Measurements from ENCODE around the gene PHC2. TPM values are rescaled to one million over a fixed set of nuclear protein-coding genes. Genes with fewer than 3 reads are reported as not detected.

Gene PHC2
- total RNA-seq = 10 to 100 TPM; 48.7 to 59.4 TPM
- long read RNA-seq, transcript PHC2-202 (7 exons, 2,550 nt) = major isoform, 26 of 45 reads
- long read RNA-seq, partial matches to known transcripts = 9 of 45 reads
- long read RNA-seq, other reads (novel, unspliced or antisense) = 10 of 45 reads

GRCh38 chr1:33430692-33431593, at the start of gene PHC2:
PHC2 (minus strand) TSS chr1:33431095; CDS start chr1:33375539, 55,556 bp downstream.
- DNase-seq = peak; percentile 97
- ATAC-seq = peak; percentile 99
- intact Hi-C loops (cut with DNase I, micrococcal nuclease) = no loop called here

- intact Hi-C loops (cut with DNase I, micrococcal nuclease) = no loop called here
- ATAC-seq = no peak
- no peak for DNase-seq
Measured at GRCh38 chr1:33477451-33477850, 46.6 kb upstream of the PHC2 start.

- intact Hi-C loops (cut with DNase I, micrococcal nuclease) = no loop called here
- no peak for DNase-seq
- ATAC-seq = no peak
Measured at GRCh38 chr1:33473900-33474299, 43.0 kb upstream of the PHC2 start.

GRCh38 chr1:33472269-33472980, 41.5 kb upstream of the PHC2 start, which contains the start of gene ZSCAN20:
ZSCAN20 (plus strand) TSS chr1:33472645; CDS start chr1:33479289, 6,644 bp downstream.
- peak; percentile 97 for DNase-seq
- intact Hi-C loops (cut with DNase I, micrococcal nuclease) = no loop called here
- peak; percentile 98 for ATAC-seq

GRCh38 chr1:33471416-33471815, 40.5 kb upstream of the PHC2 start:
- DNase-seq (no peak), ATAC-seq (no peak)
- intact Hi-C loops (cut with DNase I, micrococcal nuclease) = no loop called here

- DNase-seq (peak; percentile 66 to 83), ATAC-seq (peak; percentile 58)
- intact Hi-C loops (cut with DNase I, micrococcal nuclease) = no loop called here
Measured at GRCh38 chr1:33470495-33471012, 39.7 kb upstream of the PHC2 start.

GRCh38 chr1:33469691-33470090, 38.8 kb upstream of the PHC2 start:
- DNase-seq (no peak), ATAC-seq (no peak)
- intact Hi-C loops (cut with DNase I, micrococcal nuclease) = loop anchor here in 1 of 2 donors (10.0 kb wide), 2 partner anchors 95 to 175 kb away; no protein-coding TSS in a partner anchor

GRCh38 chr1:33468967-33469366, 38.1 kb upstream of the PHC2 start:
- intact Hi-C loops (cut with DNase I, micrococcal nuclease) = loop anchor here in 1 of 2 donors (10.0 kb wide), 2 partner anchors 94 to 174 kb away; no protein-coding TSS in a partner anchor
- DNase-seq = no peak

GRCh38 chr1:33468531-33468930, 37.6 kb upstream of the PHC2 start:
- ATAC-seq (no peak), DNase-seq (no peak)
- intact Hi-C loops (cut with DNase I, micrococcal nuclease) = loop anchor here in 1 of 2 donors (10.0 kb wide), 2 partner anchors 94 to 174 kb away; no protein-coding TSS in a partner anchor

More at GRCh38 chr1:33468967-33469366, 38.1 kb upstream of the PHC2 start:
- no peak for ATAC-seq

- DNase-seq (no peak), ATAC-seq (no peak)
- intact Hi-C loops (cut with DNase I, micrococcal nuclease) = loop anchor here in 1 of 2 donors (10.0 kb wide), 2 partner anchors 93 to 173 kb away; no protein-coding TSS in a partner anchor
Measured at GRCh38 chr1:33468011-33468410, 37.1 kb upstream of the PHC2 start.

GRCh38 chr1:33466159-33466558, 35.3 kb upstream of the PHC2 start:
- intact Hi-C loops (cut with DNase I, micrococcal nuclease) = loop anchor here in 1 of 2 donors (10.0 kb wide), 2 partner anchors 91 to 171 kb away; no protein-coding TSS in a partner anchor
- no peak for DNase-seq
- no peak for ATAC-seq

GRCh38 chr1:33465316-33465715, 34.4 kb upstream of the PHC2 start:
- DNase-seq (no peak), ATAC-seq (no peak)
- intact Hi-C loops (cut with DNase I, micrococcal nuclease) = loop anchor here in 1 of 2 donors (10.0 kb wide), 2 partner anchors 91 to 171 kb away; no protein-coding TSS in a partner anchor

GRCh38 chr1:33464552-33464951, 33.7 kb upstream of the PHC2 start:
- intact Hi-C loops (cut with DNase I, micrococcal nuclease) = loop anchor here in 1 of 2 donors (10.0 kb wide), 2 partner anchors 90 to 170 kb away; no protein-coding TSS in a partner anchor
- DNase-seq = no peak

GRCh38 chr1:33462405-33463164, 31.7 kb upstream of the PHC2 start:
- intact Hi-C loops (cut with DNase I, micrococcal nuclease) = loop anchor here in 1 of 2 donors (10.0 kb wide), 2 partner anchors 88 to 168 kb away; no protein-coding TSS in a partner anchor
- DNase-seq (no peak), ATAC-seq (no peak)

More at GRCh38 chr1:33464552-33464951, 33.7 kb upstream of the PHC2 start:
- no peak for ATAC-seq

GRCh38 chr1:33460947-33461629, 30.2 kb upstream of the PHC2 start:
- intact Hi-C loops (cut with DNase I, micrococcal nuclease) = loop anchor here in 1 of 2 donors (10.0 kb wide), 2 partner anchors 86 to 166 kb away; no protein-coding TSS in a partner anchor
- no peak for ATAC-seq
- peak; percentile 36 to 51 for DNase-seq

- DNase-seq (no peak), ATAC-seq (no peak)
- intact Hi-C loops (cut with DNase I, micrococcal nuclease) = loop anchor here in 1 of 2 donors (10.0 kb wide), 2 partner anchors 85 to 165 kb away; no protein-coding TSS in a partner anchor
Measured at GRCh38 chr1:33460144-33460543, 29.2 kb upstream of the PHC2 start.

- no peak for DNase-seq
- intact Hi-C loops (cut with DNase I, micrococcal nuclease) = loop anchor here in 1 of 2 donors (10.0 kb wide), 2 partner anchors 85 to 165 kb away; no protein-coding TSS in a partner anchor
Measured at GRCh38 chr1:33459691-33460090, 28.8 kb upstream of the PHC2 start.

More at GRCh38 chr1:33459691-33460090, 28.8 kb upstream of the PHC2 start:
- ATAC-seq = no peak
